Neuronal stem cell (in vitro differentiated cells): Measurements from ENCODE around the gene BPIFA2.

Source experiments
- DNase-seq: peaks from one replicate; pipeline ENCODE4 v3.0.0-alpha.2; 2013; ENCODE audit warnings: low spot score
- H2AFZ ChIP-seq: one replicate; pipeline ENCODE4 v1.6.1; 2013; ENCODE audit warnings: mild to moderate bottlenecking, low read length, inconsistent platforms
- H2AK5ac ChIP-seq: 2 replicates; pipeline ENCODE4 v1.6.1; 2013; ENCODE audit warnings: low read depth, mild to moderate bottlenecking, inconsistent platforms, low read length, moderate library complexity, mixed read lengths
- H2BK120ac ChIP-seq: 2 replicates; pipeline ENCODE4 v1.6.1; 2013; ENCODE audit warnings: low read depth, mild to moderate bottlenecking, inconsistent platforms, low read length, moderate library complexity, mixed read lengths
- H2BK12ac ChIP-seq: one replicate; pipeline ENCODE4 v1.6.1; 2013; ENCODE audit warnings: low read length, inconsistent platforms
- H2BK15ac ChIP-seq: 2 replicates; pipeline ENCODE4 v1.6.1; 2013; ENCODE audit warnings: mild to moderate bottlenecking, low read length, inconsistent platforms, mixed read lengths
- H2BK5ac ChIP-seq: one replicate; pipeline ENCODE4 v1.6.1; 2013; ENCODE audit warnings: inconsistent platforms, mild to moderate bottlenecking, low read length, moderate library complexity
- H3K14ac ChIP-seq: one replicate; pipeline ENCODE4 v1.6.1; 2013; ENCODE audit warnings: low read length, inconsistent platforms
- H3K18ac ChIP-seq: 2 replicates; pipeline ENCODE4 v1.6.1; 2013; ENCODE audit warnings: low read length, inconsistent platforms
- H3K23ac ChIP-seq: 2 replicates; pipeline ENCODE4 v1.6.1; 2013; ENCODE audit warnings: low read depth, mild to moderate bottlenecking, mixed read lengths, low read length, inconsistent platforms; ENCODE audit not compliant: poor library complexity
- H3K27ac ChIP-seq: replicated peaks from 3 replicates; pipeline ENCODE4 v1.5.1; 2013; ENCODE audit warnings: low read length, inconsistent platforms
- H3K27me3 ChIP-seq, 3 experiments: 2 replicates each; pipeline ENCODE4 v1.6.1; 2013; ENCODE audit warnings: low read length in 3 of 3, mild to moderate bottlenecking in 2 of 3, inconsistent platforms in 1 of 3, low read depth in 1 of 3, mixed read lengths in 1 of 3, moderate library complexity in 1 of 3; ENCODE audit not compliant: control insufficient read depth in 3 of 3, insufficient read depth in 3 of 3
- H3K36me3 ChIP-seq, 2 donors: replicated peaks in 1 of 2; 2 replicates each; pipeline ENCODE4 v1.6.1; 2013; ENCODE audit warnings: low read length in 2 of 2; ENCODE audit not compliant: control insufficient read depth in 2 of 2, insufficient read depth in 2 of 2
- H3K4ac ChIP-seq: 2 replicates; pipeline ENCODE4 v1.6.1; 2013; ENCODE audit warnings: inconsistent platforms, mild to moderate bottlenecking, low read length, moderate library complexity
- H3K4me1 ChIP-seq, 2 donors: 1 replicate in 1 of 2; 2 replicates in 1 of 2; pipeline ENCODE4 v1.6.1; 2013; ENCODE audit warnings: low read length in 2 of 2, low read depth in 1 of 2; ENCODE audit not compliant: control insufficient read depth in 2 of 2, insufficient read depth in 1 of 2
- H3K4me2 ChIP-seq: one replicate; pipeline ENCODE4 v1.6.1; 2013; ENCODE audit warnings: mild to moderate bottlenecking, low read length, inconsistent platforms; ENCODE audit not compliant: insufficient read depth, poor library complexity, severe bottlenecking
- H3K4me3 ChIP-seq, 2 donors: 2 replicates each; pipeline ENCODE4 v1.5.1; 2013; ENCODE audit warnings: low read length in 2 of 2, mild to moderate bottlenecking in 2 of 2, inconsistent platforms in 1 of 2, moderate library complexity in 1 of 2
- H3K79me1 ChIP-seq: one replicate; pipeline ENCODE4 v1.6.1; 2013; ENCODE audit warnings: low read depth, mild to moderate bottlenecking, inconsistent platforms, low read length, moderate library complexity
- H3K9ac ChIP-seq: one replicate; pipeline ENCODE4 v1.6.1; 2013; ENCODE audit warnings: mild to moderate bottlenecking, low read depth, low read length, inconsistent platforms; ENCODE audit not compliant: poor library complexity
- H3K9me3 ChIP-seq, 2 donors: replicated peaks in 1 of 2; 2 replicates each; pipeline versions ENCODE3 to v1.6.1; 2013; ENCODE audit warnings: low read length in 2 of 2, mild to moderate bottlenecking in 2 of 2, inconsistent platforms in 1 of 2, low read depth in 1 of 2, mixed read lengths in 1 of 2, moderate library complexity in 1 of 2; ENCODE audit not compliant: control insufficient read depth in 2 of 2, insufficient read depth in 1 of 2
- H4K8ac ChIP-seq: one replicate; pipeline ENCODE4 v1.6.1; 2013; ENCODE audit warnings: low read depth, mild to moderate bottlenecking, inconsistent platforms, low read length, moderate library complexity
- H4K91ac ChIP-seq: one replicate; pipeline ENCODE4 v1.6.1; 2013; ENCODE audit warnings: low read length, low read depth, mild to moderate bottlenecking, inconsistent platforms; ENCODE audit not compliant: poor library complexity
- WGBS, 2 donors: extraction: QIAGEN DNeasy Blood & Tissue Kit; methylation state at CpG; one replicate each; pipeline ENCODE4 v1.1.7; 2013; ENCODE audit warnings: missing lambda C conversion rate in 2 of 2, mixed read lengths in 1 of 2; ENCODE audit not compliant: insufficient read length in 2 of 2, insufficient replicate concordance in 1 of 2; ENCODE audit errors: extremely low coverage in 2 of 2; 5-methylcytosine and 5-hydroxymethylcytosine counted together

Gene BPIFA2

GRCh38 chr20:33124261-33124660 lies 43.7 kb upstream of the BPIFA2 start:
- H2BK15ac ChIP-seq: no peak overlapping the region
- no peak overlapping the region for H2AFZ ChIP-seq
- no peak overlapping the region for H3K18ac ChIP-seq
- H3K4me3 ChIP-seq: no peak overlapping the region
- no peak overlapping the region for H3K23ac ChIP-seq
- H3K9ac ChIP-seq: no peak overlapping the region
- H3K27ac ChIP-seq: no peak overlapping the region
- H3K4me2 ChIP-seq: no peak overlapping the region
- no peak overlapping the region for H3K4ac ChIP-seq
- H3K79me1 ChIP-seq: no peaks in the 10 kb centered on the region
- H3K9me3 ChIP-seq: no peaks in the 10 kb centered on the region
- H3K36me3 ChIP-seq: no peaks in the 10 kb centered on the region
- H3K14ac ChIP-seq: no peak overlapping the region
- no peak overlapping the region for H2BK12ac ChIP-seq
- WGBS, 2 donors: no CpG with 5 or more reads among the region's 2 CpGs
- H3K4me1 ChIP-seq: peaks cover 0 to 2% of the 10 kb centered on the region in 2 donors
- no peak overlapping the region for H4K91ac ChIP-seq
- H4K8ac ChIP-seq: no peak overlapping the region
- DNase-seq: no peak
- peak overlapping the region; percentile 65 for H2AK5ac ChIP-seq
- H3K27me3 ChIP-seq: no peaks in the 10 kb centered on the region
- no peak overlapping the region for H2BK120ac ChIP-seq
- no peak overlapping the region for H2BK5ac ChIP-seq

DNA sequence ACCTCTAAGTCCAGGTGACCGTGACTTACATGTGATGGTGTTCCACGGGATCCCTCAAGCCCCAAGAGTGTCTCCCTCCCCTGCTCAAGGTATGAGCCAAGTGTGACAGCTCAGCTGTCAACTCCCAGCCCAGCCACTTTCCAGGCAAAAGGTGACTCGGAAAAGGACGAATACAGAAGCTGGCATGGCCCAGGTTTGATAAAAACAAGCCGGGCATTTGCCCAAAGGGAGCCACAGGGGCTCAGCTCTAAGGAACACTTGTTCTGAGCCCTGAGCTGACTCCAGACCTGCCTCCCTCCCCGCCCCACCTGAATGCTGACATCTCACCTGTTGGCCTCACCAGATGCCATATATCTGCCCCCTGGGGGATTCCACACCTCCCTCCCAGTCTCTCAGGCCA lies 43.0 kb upstream of the BPIFA2 start:
- H3K4me3 ChIP-seq: no peak overlapping the region
- H2BK15ac ChIP-seq: no peak overlapping the region
- H3K4me2 ChIP-seq: no peak overlapping the region
- H3K9me3 ChIP-seq: no peaks in the 10 kb centered on the region
- H3K23ac ChIP-seq: no peak overlapping the region
- no peak overlapping the region for H2AFZ ChIP-seq
- no peak overlapping the region for H4K8ac ChIP-seq
- no peak overlapping the region for H2BK120ac ChIP-seq
- WGBS, 2 donors: no CpG with 5 or more reads among the region's 6 CpGs
- H3K79me1 ChIP-seq: no peaks in the 10 kb centered on the region
- DNase-seq: no peak
- no peak overlapping the region for H3K27ac ChIP-seq
- H4K91ac ChIP-seq: no peak overlapping the region
- no peak overlapping the region for H3K9ac ChIP-seq
- H3K14ac ChIP-seq: no peak overlapping the region
- no peak overlapping the region for H2AK5ac ChIP-seq
- H3K4ac ChIP-seq: no peak overlapping the region
- H3K27me3 ChIP-seq: no peaks in the 10 kb centered on the region
- H3K36me3 ChIP-seq: no peaks in the 10 kb centered on the region
- no peak overlapping the region for H3K18ac ChIP-seq
- H2BK12ac ChIP-seq: no peak overlapping the region
- peaks cover 0 to 2% of the 10 kb centered on the region in 2 donors for H3K4me1 ChIP-seq
- no peak overlapping the region for H2BK5ac ChIP-seq

GRCh38 chr20:33125983-33126382 lies 42.0 kb upstream of the BPIFA2 start:
- H3K9ac ChIP-seq: no peak overlapping the region
- no peak overlapping the region for H4K91ac ChIP-seq
- H3K23ac ChIP-seq: no peak overlapping the region
- no peak overlapping the region for H2AK5ac ChIP-seq
- no peak for DNase-seq
- H3K14ac ChIP-seq: no peak overlapping the region
- no CpG with 5 or more reads among the region's 6 CpGs for WGBS, 2 donors
- no peak overlapping the region for H2BK5ac ChIP-seq
- H3K9me3 ChIP-seq: no peaks in the 10 kb centered on the region
- no peak overlapping the region for H3K4ac ChIP-seq
- H2BK120ac ChIP-seq: no peak overlapping the region
- H3K18ac ChIP-seq: no peak overlapping the region
- no peak overlapping the region for H3K27ac ChIP-seq
- no peaks in the 10 kb centered on the region for H3K36me3 ChIP-seq
- no peak overlapping the region for H3K4me2 ChIP-seq
- no peak overlapping the region for H2AFZ ChIP-seq
- H4K8ac ChIP-seq: no peak overlapping the region
- H2BK15ac ChIP-seq: no peak overlapping the region
- H2BK12ac ChIP-seq: no peak overlapping the region
- H3K27me3 ChIP-seq: no peaks in the 10 kb centered on the region
- no peaks in the 10 kb centered on the region for H3K79me1 ChIP-seq
- no peak overlapping the region for H3K4me3 ChIP-seq
- peaks cover 0 to 2% of the 10 kb centered on the region in 2 donors for H3K4me1 ChIP-seq

GRCh38 chr20:33127422-33128097 lies 40.4 kb upstream of the BPIFA2 start:
- H3K14ac ChIP-seq: no peak overlapping the region
- peaks cover 0 to 3% (median 0%) of the 10 kb centered on the region in 3 experiments for H3K27me3 ChIP-seq
- no peak for DNase-seq
- peaks cover 0 to 6% of the 10 kb centered on the region in 2 donors for H3K4me1 ChIP-seq
- H4K8ac ChIP-seq: no peak overlapping the region
- WGBS, 2 donors: no CpG with 5 or more reads among the region's 4 CpGs
- no peak overlapping the region for H2AK5ac ChIP-seq
- no peak overlapping the region for H3K23ac ChIP-seq
- no peak overlapping the region for H3K4me2 ChIP-seq
- H2BK12ac ChIP-seq: no peak overlapping the region
- no peak overlapping the region for H3K4me3 ChIP-seq
- no peaks in the 10 kb centered on the region for H3K79me1 ChIP-seq
- no peak overlapping the region for H2AFZ ChIP-seq
- H2BK5ac ChIP-seq: no peak overlapping the region
- H3K4ac ChIP-seq: no peak overlapping the region
- no peak overlapping the region for H3K18ac ChIP-seq
- no peak overlapping the region for H4K91ac ChIP-seq
- no peaks in the 10 kb centered on the region for H3K36me3 ChIP-seq
- H2BK15ac ChIP-seq: no peak overlapping the region
- no peaks in the 10 kb centered on the region for H3K9me3 ChIP-seq
- H3K27ac ChIP-seq: no peak overlapping the region
- H2BK120ac ChIP-seq: no peak overlapping the region
- no peak overlapping the region for H3K9ac ChIP-seq
